GM18858 (cell line): Measurements from ENCODE around the gene DOCK1.

Experiments used
- ATAC-seq: cut with Tn5 transposase; IDR thresholded peaks from one replicate; pipeline ENCODE4 v1.9.1; 2021; ENCODE audit not compliant: unreplicated experiment

The DOCK1 gene

GRCh38 chr10:127157506-127158200, 252.4 kb downstream of the DOCK1 start:
- ATAC-seq: no peak

DNA sequence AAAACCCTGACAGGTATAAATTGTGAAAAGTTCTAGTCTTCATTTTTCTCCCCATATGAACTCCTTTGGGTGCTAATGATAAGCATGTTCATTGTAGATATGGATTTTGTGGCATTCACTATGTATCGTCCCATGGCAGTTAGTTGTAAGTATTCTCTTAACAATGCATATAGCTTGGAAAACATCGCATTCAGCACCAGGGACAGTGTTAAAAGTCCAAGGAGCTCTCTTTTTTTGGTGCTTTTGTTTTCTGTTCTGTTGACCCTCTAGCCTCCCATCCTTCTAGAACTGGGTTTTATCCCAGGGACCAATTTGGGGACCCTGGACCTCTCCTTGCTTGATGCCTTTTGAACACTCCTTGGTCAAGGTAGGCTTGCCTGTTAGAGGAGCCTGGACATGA, 253.4 kb downstream of the DOCK1 start:
- ATAC-seq: no peak

DNA sequence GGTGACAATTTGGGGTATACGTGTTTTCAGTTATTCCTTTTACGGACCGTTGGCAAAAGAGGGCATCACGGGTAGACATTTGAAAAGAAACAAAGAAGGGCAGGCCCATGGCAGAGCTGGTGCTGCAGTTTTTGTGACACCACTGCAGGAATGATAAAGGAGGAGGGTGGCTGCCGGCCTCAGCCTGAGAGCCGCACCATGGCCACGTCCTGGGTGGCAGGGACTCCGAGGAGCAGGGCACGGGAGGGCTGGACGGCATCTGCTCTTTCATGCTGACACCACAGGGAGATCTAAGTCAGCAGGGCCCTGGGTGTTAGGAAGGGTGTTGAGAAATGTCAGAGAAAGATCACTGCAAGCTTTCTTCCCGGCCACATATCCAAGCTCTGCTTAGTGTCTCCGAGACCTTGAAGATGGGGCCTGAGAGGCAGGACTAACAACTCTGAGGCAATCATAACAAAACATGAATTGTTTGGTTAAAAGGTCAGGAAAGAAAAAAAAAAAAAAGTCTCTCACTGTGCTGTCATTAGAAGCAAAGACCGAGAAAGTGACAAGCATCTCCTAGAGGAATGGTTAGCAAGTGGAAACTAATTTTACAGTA, 254.5 kb downstream of the DOCK1 start:
- no peak for ATAC-seq

- ATAC-seq: no peak
Observed at GRCh38 chr10:127161482-127161881, 256.3 kb downstream of the DOCK1 start.

DNA sequence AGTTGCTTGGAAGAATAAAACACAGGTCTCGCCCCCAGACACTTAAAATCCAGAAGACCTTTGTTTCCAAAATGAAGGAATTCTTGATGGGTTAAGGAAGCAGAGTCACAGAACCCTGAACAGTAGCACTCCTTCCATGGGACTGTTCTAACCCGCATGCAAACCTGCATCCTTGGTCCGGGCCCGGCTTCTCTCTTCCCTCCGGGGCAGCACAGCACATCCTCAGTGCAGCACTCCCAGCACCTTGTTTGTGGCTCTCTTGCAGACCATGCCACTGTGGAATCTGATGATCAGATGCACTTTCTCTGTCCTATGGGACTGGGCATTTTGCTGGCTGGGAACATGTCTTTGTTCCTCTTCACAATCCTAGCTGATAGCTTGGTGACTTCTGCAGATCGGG, 257.6 kb downstream of the DOCK1 start:
- no peak for ATAC-seq

DNA sequence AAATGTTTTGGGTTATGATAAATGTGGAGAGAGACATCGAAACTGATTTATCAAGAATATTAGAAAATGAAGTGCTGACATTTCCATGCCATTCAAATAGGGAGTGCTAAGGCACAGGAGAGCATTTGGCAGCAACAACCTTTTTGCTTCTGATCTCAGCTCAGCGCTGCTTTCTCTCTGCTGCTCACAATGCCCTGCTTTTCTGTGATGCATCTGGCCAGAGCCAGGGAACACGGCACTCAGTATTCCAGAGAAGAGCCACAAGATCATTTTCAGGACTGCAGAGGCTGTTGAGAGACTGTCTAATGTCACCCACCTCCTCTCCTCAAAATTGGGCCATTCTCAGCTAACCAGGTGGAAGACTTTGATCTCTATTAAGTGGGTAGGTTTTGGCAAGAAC, 263.0 kb downstream of the DOCK1 start:
- ATAC-seq: no peak

DNA sequence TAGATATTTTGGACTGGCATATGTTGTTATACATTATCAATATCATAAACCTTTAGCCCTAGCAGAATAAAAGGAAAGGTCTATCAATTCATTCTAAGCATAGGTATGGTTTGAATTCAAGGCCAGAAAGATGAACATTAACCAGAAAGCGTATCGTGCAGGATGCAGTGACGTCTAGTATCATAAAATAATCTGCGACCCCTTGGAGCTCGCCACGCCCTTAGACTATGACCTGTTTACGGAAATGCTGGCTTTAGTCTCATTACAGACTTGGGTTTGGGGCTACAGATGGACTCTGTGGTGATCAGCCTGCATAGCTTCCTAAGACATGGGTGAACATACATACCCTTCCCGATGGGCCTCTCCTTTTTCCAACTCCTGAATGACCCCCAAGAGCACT, 269.6 kb downstream of the DOCK1 start:
- no peak for ATAC-seq

DNA sequence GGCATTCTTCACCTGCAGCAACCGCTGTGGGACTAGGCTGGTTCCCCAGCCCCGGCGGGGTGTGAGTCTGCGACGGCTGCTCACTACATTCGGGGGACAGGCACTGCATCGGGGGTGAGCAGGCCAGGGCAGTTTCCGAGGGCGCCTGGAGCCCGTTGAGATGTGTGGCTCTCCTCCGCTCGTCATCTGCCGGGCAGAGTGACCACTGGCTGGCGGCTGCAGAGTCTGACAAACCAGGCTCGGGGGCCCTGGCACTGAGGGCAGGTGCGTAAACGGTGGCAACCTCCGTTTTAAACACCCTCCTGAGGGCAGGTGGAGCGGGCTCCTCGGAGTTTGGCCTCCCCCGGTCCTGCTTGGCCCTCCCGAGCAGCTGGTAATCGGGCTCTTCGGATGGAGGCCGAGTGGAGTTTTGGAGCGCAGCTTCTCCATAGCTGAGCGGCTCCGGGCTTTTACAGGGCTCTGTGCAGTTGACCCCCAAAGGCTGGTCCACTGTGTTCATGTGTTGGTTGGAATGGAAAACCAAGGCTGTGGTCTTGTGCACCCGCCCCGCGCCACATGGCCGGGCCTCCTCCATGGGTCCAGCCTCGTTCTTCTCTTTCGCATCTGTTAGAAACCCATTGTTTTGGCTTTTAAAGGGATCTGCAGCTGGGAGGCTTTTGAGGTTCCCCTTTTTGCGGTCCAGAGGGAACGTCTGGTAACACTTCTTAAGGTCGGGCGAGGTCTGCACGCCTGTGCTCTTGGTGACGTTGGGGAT, 270.3 kb downstream of the DOCK1 start:
- no peak for ATAC-seq

- ATAC-seq: no peak
Observed at GRCh38 chr10:127176649-127177048, 271.4 kb downstream of the DOCK1 start.

DNA sequence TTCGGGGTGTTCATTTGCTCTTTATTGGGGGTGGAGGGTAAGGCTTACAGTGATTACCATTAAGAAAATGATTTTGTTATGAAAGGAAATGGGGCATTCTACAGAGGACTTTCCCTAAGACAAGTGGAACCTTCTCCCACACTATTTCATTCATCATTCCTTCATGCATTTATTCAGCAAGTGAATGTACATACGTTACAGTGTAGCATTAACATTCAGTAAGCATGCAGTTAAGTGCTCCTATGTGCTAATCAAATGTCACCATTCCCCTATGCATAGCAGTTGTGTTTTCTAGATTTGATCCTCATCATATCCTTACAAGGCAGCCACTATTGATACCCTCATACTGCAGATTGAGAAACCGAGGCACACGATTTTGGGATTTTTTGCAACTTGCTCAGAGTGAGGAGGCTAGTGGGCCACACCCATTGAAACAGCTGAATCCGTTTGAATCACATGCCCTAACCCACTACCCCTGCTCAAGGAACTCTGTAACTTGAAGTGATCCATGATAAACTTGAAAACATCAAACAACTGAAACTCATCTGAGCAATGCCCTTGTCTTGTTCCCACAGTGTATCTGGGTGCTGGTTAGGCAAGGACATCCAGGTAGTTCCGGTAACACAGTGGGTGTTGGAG, 274.5 kb downstream of the DOCK1 start:
- ATAC-seq: no peak

GRCh38 chr10:127182161-127182560, 276.9 kb downstream of the DOCK1 start:
- no peak for ATAC-seq

DNA sequence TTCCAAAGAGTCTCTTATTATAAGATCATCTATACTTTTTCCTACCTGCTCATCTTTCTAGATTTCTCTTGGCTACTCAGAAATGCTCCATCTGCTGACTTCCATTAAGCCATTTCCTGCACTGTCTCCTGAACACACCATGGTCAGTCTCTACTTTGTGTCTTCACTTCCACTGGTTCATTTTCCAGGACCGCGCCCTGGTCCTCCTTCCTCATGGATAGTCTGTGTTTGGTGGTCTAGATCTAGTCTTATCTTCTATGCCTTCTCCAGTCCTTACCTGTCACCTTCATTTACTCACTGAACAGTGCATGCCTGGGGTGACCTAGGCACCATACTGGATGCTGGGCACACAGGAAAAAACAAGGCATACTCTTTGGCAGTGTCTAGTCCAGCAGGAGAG, 279.4 kb downstream of the DOCK1 start:
- ATAC-seq: no peak

- ATAC-seq: no peak
Observed at GRCh38 chr10:127186813-127187212, 281.6 kb downstream of the DOCK1 start.

- no peak for ATAC-seq
Observed at GRCh38 chr10:127189226-127189625, 284.0 kb downstream of the DOCK1 start.

GRCh38 chr10:127190427-127190826, 285.2 kb downstream of the DOCK1 start:
- no peak for ATAC-seq

- ATAC-seq: no peak
Observed at GRCh38 chr10:127193125-127193524, 287.9 kb downstream of the DOCK1 start.

- no peak for ATAC-seq
Observed at GRCh38 chr10:127194111-127194510, 288.9 kb downstream of the DOCK1 start.

DNA sequence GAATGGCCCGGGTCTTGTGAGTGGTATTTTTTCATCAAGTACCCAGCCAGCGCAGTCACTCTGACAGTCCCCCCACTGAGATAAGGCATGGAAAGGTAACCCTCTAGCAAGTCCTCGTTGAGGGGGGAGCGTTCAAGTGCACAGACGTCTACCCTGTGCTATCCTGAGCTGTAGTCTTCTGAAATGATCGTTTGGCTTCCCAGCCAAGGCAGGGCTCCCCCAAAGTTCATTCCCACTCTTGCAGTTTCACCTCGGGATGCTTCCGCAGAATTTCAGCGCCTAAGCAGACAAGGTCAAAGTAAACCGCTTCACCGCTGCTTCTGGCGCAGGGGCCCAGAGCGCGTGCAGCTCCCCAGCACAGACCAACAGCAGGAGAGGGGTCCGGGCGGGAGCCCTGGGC, 289.4 kb downstream of the DOCK1 start:
- no peak for ATAC-seq

GRCh38 chr10:127195041-127195506, 289.8 kb downstream of the DOCK1 start:
- ATAC-seq: no peak

GRCh38 chr10:127195571-127196281, 290.5 kb downstream of the DOCK1 start:
- no peak for ATAC-seq
